Stimulated activated CD4-positive, alpha-beta T cell treated with anti-CD3 and anti-CD28 coated beads, TNF-alpha, amount 100 ng/mL, for 48 hours (primary cell): Measurements from ENCODE around the gene CCDC190.
"Not testable (repeated sequence)": the region's sequence is repeated elsewhere in the genome, so short reads cannot be mapped to it uniquely, and the experiment has no call there.

Experiments used
- DNase-seq, 3 donors: peaks; one replicate each; pipeline ENCODE4 v3.0.0-alpha.2; 2020; ENCODE audit warnings: low read depth in 3 of 3

Gene CCDC190

GRCh38 chr1:162861101-162861500 lies at the start of gene CCDC190:
CCDC190 (minus strand) TSS chr1:162861175; CDS start chr1:162859646, 1,529 bp downstream.
- DNase-seq = no peak

GRCh38 chr1:162910161-162910560 lies 49.2 kb upstream of the CCDC190 start:
- no peak for DNase-seq

- DNase-seq = no peak
Observed at GRCh38 chr1:162908780-162909179, 47.8 kb upstream of the CCDC190 start.

GRCh38 chr1:162908236-162908635 lies 47.3 kb upstream of the CCDC190 start:
- no peak for DNase-seq

GRCh38 chr1:162906485-162906884 lies 45.5 kb upstream of the CCDC190 start:
- DNase-seq = no peak

- DNase-seq = no peak
Observed at GRCh38 chr1:162905174-162906158, 44.5 kb upstream of the CCDC190 start.

GRCh38 chr1:162904579-162904978 lies 43.6 kb upstream of the CCDC190 start:
- DNase-seq = no peak

GRCh38 chr1:162904023-162904422 lies 43.0 kb upstream of the CCDC190 start:
- no peak for DNase-seq

GRCh38 chr1:162903246-162903645 lies 42.3 kb upstream of the CCDC190 start:
- DNase-seq = no peak

- no peak for DNase-seq
Observed at GRCh38 chr1:162902416-162902815, 41.4 kb upstream of the CCDC190 start.

GRCh38 chr1:162901243-162901642 lies 40.3 kb upstream of the CCDC190 start:
- no peak for DNase-seq

- no peak for DNase-seq
Observed at GRCh38 chr1:162899422-162900146, 38.6 kb upstream of the CCDC190 start.

GRCh38 chr1:162893612-162893908 lies 32.6 kb upstream of the CCDC190 start:
- DNase-seq = no peak

GRCh38 chr1:162892906-162893611 lies 32.1 kb upstream of the CCDC190 start:
- DNase-seq = no peak

- DNase-seq = no peak
Observed at GRCh38 chr1:162889989-162890388, 29.0 kb upstream of the CCDC190 start.

- no peak for DNase-seq
Observed at GRCh38 chr1:162886705-162887104, 25.7 kb upstream of the CCDC190 start.

- no peak for DNase-seq
Observed at GRCh38 chr1:162885265-162885664, 24.3 kb upstream of the CCDC190 start.

GRCh38 chr1:162884831-162885230 lies 23.9 kb upstream of the CCDC190 start:
- no peak for DNase-seq

- DNase-seq = no peak
Observed at GRCh38 chr1:162882248-162882674, 21.3 kb upstream of the CCDC190 start.

- DNase-seq = no peak
Observed at GRCh38 chr1:162881590-162881989, 20.6 kb upstream of the CCDC190 start.

- DNase-seq = not testable (repeated sequence)
Observed at GRCh38 chr1:162880617-162881016, 19.6 kb upstream of the CCDC190 start.

- peak; percentile 5 to 32 (median 7) for DNase-seq
Observed at GRCh38 chr1:162878000-162878596, 17.1 kb upstream of the CCDC190 start.
